ENCODE data around the gene ACTL6B. TPM values are rescaled to one million over a fixed set of nuclear protein-coding genes. Genes with fewer than 3 reads are reported as not detected.

ACTL6B gene
- total and polyA plus RNA-seq, 2 of the 8 experiments (the other 6 are each of a cell fraction or from before 2014, with no cell fraction given), result 2.1 to 4.5 TPM

DNA sequence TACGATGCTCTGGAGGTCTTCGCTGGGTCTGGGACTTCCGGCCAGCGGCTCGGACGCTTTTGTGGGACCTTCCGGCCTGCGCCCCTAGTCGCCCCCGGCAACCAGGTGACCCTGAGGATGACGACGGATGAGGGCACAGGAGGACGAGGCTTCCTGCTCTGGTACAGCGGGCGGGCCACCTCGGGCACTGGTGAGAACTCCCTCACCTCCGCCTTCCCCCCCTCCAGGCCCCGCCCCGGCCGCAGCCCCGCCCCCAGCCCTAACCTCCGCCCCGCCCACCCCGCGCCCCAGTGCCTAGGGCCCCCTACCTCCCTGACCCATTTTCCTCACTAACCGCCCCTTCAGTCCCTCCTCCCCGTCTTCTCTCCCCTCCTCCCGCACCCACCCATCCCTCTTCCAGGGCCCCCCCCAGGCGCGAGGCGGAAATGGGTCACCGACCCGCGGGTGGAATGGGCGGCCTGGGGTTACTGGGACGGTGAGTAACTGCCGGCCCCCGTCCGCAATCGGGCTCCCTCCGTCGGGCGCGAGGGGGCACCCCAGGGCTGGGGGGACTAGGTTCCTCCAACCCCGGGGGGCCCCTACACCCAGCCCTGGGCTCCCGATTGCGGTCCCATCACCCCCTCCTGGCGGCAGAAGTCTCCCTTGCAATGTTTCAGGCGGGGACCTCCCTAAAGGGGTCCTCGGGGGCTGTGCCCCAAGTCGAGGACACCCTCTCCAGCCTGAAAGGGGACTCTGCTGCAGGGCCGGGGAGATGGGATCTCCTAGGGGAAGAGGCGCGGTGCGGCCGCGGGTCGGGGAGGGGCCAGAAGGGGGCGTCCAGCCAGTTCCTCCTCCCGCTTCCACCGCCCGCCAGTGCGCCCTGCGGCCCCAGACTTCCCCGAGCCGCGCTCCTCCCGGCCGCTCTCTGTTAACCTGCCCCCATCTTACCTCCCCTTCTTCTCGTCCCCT, 51.9 kb downstream of the ACTL6B start:
- Histone ChIP-seq H3K18ac (ENCODE audit: extremely low read depth, low read length) (peak overlapping the region; percentile 81), H2BK15ac (ENCODE audit: low read length) (0 out of 2 replicates have a peak overlapping the region, but pooled peaks have one; percentile 40), H2BK5ac (ENCODE audit: low read depth, low read length) (peak overlapping the region; percentile 88; the same call in 1 of the 2 replicates), H3K9ac (replicated peaks in 1 of 4; ENCODE audit: extremely low read depth in 1 of 4, low read depth in 3 of 4, low read length in 3 of 4) (peak overlapping the region in 3 of 4 experiments; percentile 45 to 79 (median 55); a peak in 3 of 7 replicates), H2AK5ac (ENCODE audit: low read depth, low read length) (0 out of 2 replicates have a peak overlapping the region, but pooled peaks have one; percentile 9), H2BK120ac (replicated peaks; ENCODE audit: low read depth, low read length) (no peak overlapping the region), H3K23ac (ENCODE audit: insufficient read length) (no peak overlapping the region), H3K4me2 (ENCODE audit: insufficient read depth in 1 of 2, low read depth in 2 of 2, low read length in 2 of 2) (peak overlapping the region; percentile 98), H3K23me2 (ENCODE audit: low read depth, low read length) (peaks cover 25% of the 10 kb centered on the region), H3K4me1 (replicated peaks in 1 of 4; ENCODE audit: control insufficient read depth in 3 of 4, insufficient read depth in 4 of 4, low read length in 3 of 4) (peaks cover 0 to 31% (median 20%) of the 10 kb centered on the region in 4 experiments; a peak in 6 of 7 replicates), H3K56ac (replicated peaks; ENCODE audit: insufficient read length, low read depth, low read length) (no peak overlapping the region), H4K8ac (ENCODE audit: extremely low read depth, insufficient read depth, low read length) (peak overlapping the region; percentile 85), H4K91ac (replicated peaks; ENCODE audit: insufficient read length, low read length) (peak overlapping the region; percentile 29), H4K20me1 (replicated peaks in 1 of 2; ENCODE audit: control insufficient read depth in 1 of 2, insufficient read depth in 2 of 2, low read length in 2 of 2) (no peaks in the 10 kb centered on the region), H3K9me3 (ENCODE audit: insufficient read depth in 2 of 2, low read depth in 1 of 2, low read length in 1 of 2) (no peaks in the 10 kb centered on the region), H2BK20ac (ENCODE audit: low read length) (no peak overlapping the region), H3K79me1 (ENCODE audit: low read depth, low read length) (0 out of 2 replicates have a peak, but pooled peaks cover 4% of the 10 kb centered on the region), H2AFZ (ENCODE audit: low read length) (no peak overlapping the region), H3K27me3 (replicated peaks in 1 of 4; ENCODE audit: control insufficient read depth in 3 of 4, extremely low read depth in 1 of 4, insufficient read depth in 3 of 4, low read length in 3 of 4) (peaks cover 0 to 10% (median 4%) of the 10 kb centered on the region in 4 experiments; a peak in 2 of 7 replicates), H3K4ac (replicated peaks; ENCODE audit: insufficient read length, low read depth, low read length) (peak overlapping the region; percentile 66), H3K14ac (ENCODE audit: insufficient read length) (no peak overlapping the region), H2BK12ac (ENCODE audit: low read depth, low read length) (0 out of 2 replicates have a peak overlapping the region, but pooled peaks have one; percentile 43), H3K4me3 (ENCODE audit: extremely low read depth in 1 of 4, insufficient read depth in 2 of 4, low read depth in 3 of 4, low read length in 4 of 4) (peak overlapping the region; percentile 68 to 82 (median 78)), H4K5ac (ENCODE audit: insufficient read length, low read depth, low read length) (peak overlapping the region; percentile 46), H3K27ac (ENCODE audit: low read depth, low read length) (peak overlapping the region; percentile 48; the same call in 1 of the 2 replicates), H3K79me2 (ENCODE audit: control insufficient read depth in 1 of 2, insufficient read depth in 2 of 2, low read length in 2 of 2) (peaks cover 0 to 6% of the 10 kb centered on the region in 2 experiments; a peak in 1 of 4 replicates), H3K36me3 (ENCODE audit: control insufficient read depth in 2 of 4, insufficient read depth in 4 of 4, low read length in 3 of 4) (peaks cover 0 to 7% (median under 1%) of the 10 kb centered on the region in 4 experiments; a peak in 3 of 8 replicates)
- 3% methylated on average over 45 of the region's 70 CpGs; no CpG with 5 or more reads in 1 of the 2 experiments for WGBS, 2 experiments (ENCODE audit: extremely low coverage in 1 of 2, insufficient coverage in 1 of 2, insufficient read length in 1 of 2, insufficient replicate concordance in 2 of 2, low coverage in 1 of 2, low lambda C conversion rate in 2 of 2, missing lambda C conversion rate in 1 of 2)
- POLR2A ChIA-PET (ENCODE audit: partially characterized antibody), result interaction anchor here (0.6 to 8.9 kb wide), 16 partner anchors 8 to 248 kb away, joined by 3 to 172 read pairs (median 3); partner anchors contain the start of genes FBXO24, LRCH4, MOSPD3 and SLC12A9
- FAIRE-seq (no peak), DNase-seq (ENCODE audit: low read depth in 1 of 2, low spot score in 2 of 2) (peak in 1 of 2 experiments; percentile 92)
- CTCF ChIA-PET (ENCODE audit: partially characterized antibody), result interaction anchor here (0.7 to 5.4 kb wide), 19 partner anchors 8 to 248 kb away, joined by 3 to 51 read pairs (median 5); partner anchors contain the start of genes FBXO24, GIGYF1, LRCH4 and MOSPD3
- TF ChIP-seq CHD2 (IDR thresholded peaks at IDR 0.05; ENCODE audit: low read length) (no peak), POLR2A (IDR thresholded peaks at IDR 0.05; ENCODE audit: control extremely low read depth in 1 of 2, low read depth in 2 of 2, low read length in 2 of 2) (peak in 1 of 2 experiments; percentile 88; a peak in 2 of 3 replicates), TBP (IDR thresholded peaks at IDR 0.05; ENCODE audit: low read depth, low read length) (peak; percentile 49), TAF1 (IDR thresholded peaks at IDR 0.05; ENCODE audit: low read depth, low read length) (peak; percentile 70), GABPA (IDR thresholded peaks at IDR 0.05; ENCODE audit: borderline replicate concordance, insufficient read depth, low read length) (0 out of 2 replicates have a peak, but pooled peaks have one; percentile 68), CREB1 (IDR thresholded peaks at IDR 0.05) (peak; percentile 82), ZNF274 (IDR thresholded peaks at IDR 0.05; ENCODE audit: borderline replicate concordance, extremely low read depth, low read length) (no peak), POLR2AphosphoS5 (IDR thresholded peaks at IDR 0.05; ENCODE audit: low read depth, low read length) (peak; percentile 81), GTF2F1 (IDR thresholded peaks at IDR 0.05; ENCODE audit: borderline replicate concordance, low read depth, low read length) (no peak), SP1 (IDR thresholded peaks at IDR 0.05; ENCODE audit: low read depth, low read length) (no peak), KDM4A (IDR thresholded peaks at IDR 0.05; ENCODE audit: low read depth, low read length, severe bottlenecking) (peak; percentile 78)

All from H1 (cell line).